Adipocyte (in vitro differentiated cells): ENCODE results near the gene MYDGF.

ENCODE experiments used
- DNase-seq: peaks from one replicate; pipeline ENCODE4 v3.0.0-alpha.2; 2015; ENCODE audit warnings: low read depth
- H3K27me3 ChIP-seq: replicated peaks from 2 replicates; pipeline ENCODE4 v1.7.0; 2013; ENCODE audit warnings: mild to moderate bottlenecking, low read length, moderate library complexity; ENCODE audit not compliant: control insufficient read depth, insufficient read depth
- H3K36me3 ChIP-seq: 2 replicates; pipeline ENCODE4 v1.7.0; 2013; ENCODE audit warnings: low read length, mild to moderate bottlenecking, moderate library complexity; ENCODE audit not compliant: control insufficient read depth, insufficient read depth, severe bottlenecking
- H3K4me1 ChIP-seq: 2 replicates; pipeline ENCODE4 v1.7.0; 2013; ENCODE audit warnings: mild to moderate bottlenecking, low read length, moderate library complexity; ENCODE audit not compliant: control insufficient read depth, insufficient read depth
- H3K4me3 ChIP-seq: 2 replicates; pipeline ENCODE4 v1.7.0; 2013; ENCODE audit warnings: mild to moderate bottlenecking, low read length, moderate library complexity
- H3K9ac ChIP-seq: 2 replicates; pipeline ENCODE4 v1.7.0; 2013; ENCODE audit warnings: mild to moderate bottlenecking, low read length, moderate library complexity
- H3K9me3 ChIP-seq: 2 replicates; pipeline ENCODE4 v1.7.0; 2013; ENCODE audit warnings: mild to moderate bottlenecking, low read length, moderate library complexity; ENCODE audit not compliant: control insufficient read depth

The MYDGF gene

GRCh38 chr19:4699826-4700692 lies 29.9 kb upstream of the MYDGF start:
- Histone ChIP-seq H3K4me3 (no peak overlapping the region), H3K9me3 (no peaks in the 10 kb centered on the region), H3K27me3 (no peaks in the 10 kb centered on the region), H3K4me1 (peaks cover 8% of the 10 kb centered on the region), H3K9ac (no peak overlapping the region), H3K36me3 (peaks cover 73% of the 10 kb centered on the region)
- DNase-seq, result no peak

GRCh38 chr19:4697304-4697703 lies 27.2 kb upstream of the MYDGF start:
- no peak overlapping the region for H3K9ac ChIP-seq
- no peak overlapping the region for H3K4me3 ChIP-seq
- DNase-seq, result no peak
- no peaks in the 10 kb centered on the region for H3K27me3 ChIP-seq
- H3K4me1 ChIP-seq, result peaks cover 16% of the 10 kb centered on the region
- peaks cover 85% of the 10 kb centered on the region for H3K36me3 ChIP-seq
- no peaks in the 10 kb centered on the region for H3K9me3 ChIP-seq

GRCh38 chr19:4695224-4695731 lies 25.1 kb upstream of the MYDGF start:
- H3K9me3 ChIP-seq, result no peaks in the 10 kb centered on the region
- peaks cover 19% of the 10 kb centered on the region for H3K4me1 ChIP-seq
- no peak for DNase-seq
- H3K27me3 ChIP-seq, result no peaks in the 10 kb centered on the region
- H3K9ac ChIP-seq, result no peak overlapping the region
- H3K4me3 ChIP-seq, result no peak overlapping the region
- peaks cover 76% of the 10 kb centered on the region for H3K36me3 ChIP-seq

- peaks cover 19% of the 10 kb centered on the region for H3K4me1 ChIP-seq
- no peak overlapping the region for H3K9ac ChIP-seq
- no peak overlapping the region for H3K4me3 ChIP-seq
- DNase-seq, result peak; percentile 28
- peaks cover 76% of the 10 kb centered on the region for H3K36me3 ChIP-seq
- no peaks in the 10 kb centered on the region for H3K9me3 ChIP-seq
- H3K27me3 ChIP-seq, result no peaks in the 10 kb centered on the region
Measured at GRCh38 chr19:4694211-4694987, 24.3 kb upstream of the MYDGF start.

GRCh38 chr19:4693471-4694121 lies 23.5 kb upstream of the MYDGF start:
- no peaks in the 10 kb centered on the region for H3K9me3 ChIP-seq
- H3K27me3 ChIP-seq, result no peaks in the 10 kb centered on the region
- H3K4me1 ChIP-seq, result peaks cover 19% of the 10 kb centered on the region
- H3K36me3 ChIP-seq, result peaks cover 78% of the 10 kb centered on the region
- no peak overlapping the region for H3K4me3 ChIP-seq
- DNase-seq, result no peak
- no peak overlapping the region for H3K9ac ChIP-seq

GRCh38 chr19:4693078-4693350 lies 22.9 kb upstream of the MYDGF start:
- H3K9ac ChIP-seq, result no peak overlapping the region
- peaks cover 19% of the 10 kb centered on the region for H3K4me1 ChIP-seq
- H3K4me3 ChIP-seq, result no peak overlapping the region
- DNase-seq, result no peak
- peaks cover 79% of the 10 kb centered on the region for H3K36me3 ChIP-seq
- H3K27me3 ChIP-seq, result no peaks in the 10 kb centered on the region
- H3K9me3 ChIP-seq, result no peaks in the 10 kb centered on the region

GRCh38 chr19:4692251-4693077 lies 22.3 kb upstream of the MYDGF start:
- H3K9me3 ChIP-seq, result no peaks in the 10 kb centered on the region
- peaks cover 78% of the 10 kb centered on the region for H3K36me3 ChIP-seq
- H3K9ac ChIP-seq, result no peak overlapping the region
- no peak overlapping the region for H3K4me3 ChIP-seq
- no peaks in the 10 kb centered on the region for H3K27me3 ChIP-seq
- DNase-seq, result no peak
- peaks cover 19% of the 10 kb centered on the region for H3K4me1 ChIP-seq

GRCh38 chr19:4691373-4691772 lies 21.2 kb upstream of the MYDGF start:
- no peaks in the 10 kb centered on the region for H3K9me3 ChIP-seq
- peaks cover 12% of the 10 kb centered on the region for H3K4me1 ChIP-seq
- no peak overlapping the region for H3K4me3 ChIP-seq
- H3K36me3 ChIP-seq, result peaks cover 79% of the 10 kb centered on the region
- no peak overlapping the region for H3K9ac ChIP-seq
- no peaks in the 10 kb centered on the region for H3K27me3 ChIP-seq
- DNase-seq, result no peak

- Histone ChIP-seq H3K4me3 (no peak overlapping the region), H3K27me3 (no peaks in the 10 kb centered on the region), H3K4me1 (peaks cover 12% of the 10 kb centered on the region), H3K36me3 (peaks cover 75% of the 10 kb centered on the region), H3K9ac (no peak overlapping the region), H3K9me3 (no peaks in the 10 kb centered on the region)
- no peak for DNase-seq
Measured at GRCh38 chr19:4690361-4690760, 20.2 kb upstream of the MYDGF start.

GRCh38 chr19:4689403-4689802 lies 19.3 kb upstream of the MYDGF start:
- Histone ChIP-seq H3K9me3 (no peaks in the 10 kb centered on the region), H3K4me1 (peaks cover 9% of the 10 kb centered on the region), H3K27me3 (no peaks in the 10 kb centered on the region), H3K36me3 (peaks cover 70% of the 10 kb centered on the region), H3K4me3 (no peak overlapping the region), H3K9ac (no peak overlapping the region)
- DNase-seq, result no peak
